ENCODE data around the gene TSHZ2.

- TF ChIP-seq CTCF (IDR thresholded peaks at IDR 0.05), result no peak
- TF ChIP-seq POLR2AphosphoS5 (IDR thresholded peaks at IDR 0.05), result no peak
- TF ChIP-seq POLR2A (IDR thresholded peaks at IDR 0.05; ENCODE audit: low read depth), result no peak
Observed at GRCh38 chr20:53439046-53439445, 466.9 kb downstream of the TSHZ2 start.

Data from esophagus muscularis mucosa (tissue), 3 donors.